Inflammatory macrophage treated with lipopolysaccharide for 4 hours (primary cell): ENCODE measurements around the gene EDN3.

Experiments used
- DNase-seq: peaks from one replicate; pipeline ENCODE4 v3.0.0-alpha.2; 2020

The EDN3 gene

GRCh38 chr20:59300333-59301081 lies at the start of gene EDN3:
TSS of gene EDN3 (plus strand) at chr20:59300611. CDS start at chr20:59300813, 202 bp downstream.
- no peak for DNase-seq

DNA sequence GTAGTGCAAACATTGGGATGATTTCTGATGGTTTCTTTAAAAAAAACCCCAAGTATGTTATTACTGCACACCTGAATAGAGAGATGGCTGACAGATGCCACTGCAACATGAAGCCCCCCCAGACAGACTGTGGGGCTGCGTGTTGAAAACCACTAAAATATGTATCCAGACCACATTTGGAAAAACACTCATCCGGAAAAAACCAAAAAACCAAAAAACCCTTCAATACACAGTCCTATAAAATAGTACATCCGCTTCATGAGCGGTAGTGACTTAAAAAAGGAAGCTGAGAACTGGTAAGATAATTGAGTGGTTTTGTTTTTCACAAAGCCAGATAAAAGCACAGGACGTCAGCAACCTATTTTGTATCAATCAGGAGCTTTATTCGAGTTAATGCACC lies 47.1 kb upstream of the EDN3 start:
- no peak for DNase-seq

- DNase-seq = no peak
Measured at GRCh38 chr20:59253779-59254319, 46.6 kb upstream of the EDN3 start.

DNA sequence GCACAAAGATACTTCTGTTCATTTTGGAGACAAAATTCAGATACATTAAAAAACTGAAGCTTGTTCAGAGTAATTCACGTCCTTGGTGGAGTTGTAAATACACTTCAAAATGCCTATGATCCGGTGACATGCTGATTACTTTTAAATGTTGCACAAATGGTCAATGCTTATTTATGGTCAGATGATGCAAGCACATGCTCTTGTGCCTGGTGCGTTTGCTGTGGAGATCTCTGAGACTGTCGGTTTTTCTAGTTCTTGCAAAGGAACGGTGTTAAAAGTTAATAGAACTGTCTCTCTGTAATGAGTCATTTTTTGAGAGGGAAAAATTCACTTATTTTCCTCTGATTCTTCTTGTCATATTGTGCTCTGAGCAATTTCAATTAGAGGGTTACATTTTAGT lies 45.2 kb upstream of the EDN3 start:
- DNase-seq = no peak

DNA sequence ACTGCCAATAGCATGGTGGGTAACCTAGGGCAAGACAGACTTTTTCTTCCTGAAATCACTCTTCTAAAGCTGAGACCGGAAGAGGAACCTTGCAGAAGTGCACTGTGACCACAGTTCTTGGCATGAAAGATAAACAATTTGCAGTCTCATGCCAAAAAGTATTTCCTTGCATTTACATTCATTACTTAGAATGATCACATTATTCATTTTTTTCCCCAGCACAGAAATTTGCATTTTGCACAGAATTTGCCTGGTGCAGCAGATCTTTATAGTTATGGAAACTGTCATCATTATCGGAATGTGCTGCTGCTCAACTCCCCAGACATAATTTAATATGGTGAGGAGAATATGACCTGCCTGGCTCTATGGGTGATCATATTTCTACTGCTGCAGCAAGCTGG lies 42.2 kb upstream of the EDN3 start:
- peak; percentile 40 for DNase-seq

DNA sequence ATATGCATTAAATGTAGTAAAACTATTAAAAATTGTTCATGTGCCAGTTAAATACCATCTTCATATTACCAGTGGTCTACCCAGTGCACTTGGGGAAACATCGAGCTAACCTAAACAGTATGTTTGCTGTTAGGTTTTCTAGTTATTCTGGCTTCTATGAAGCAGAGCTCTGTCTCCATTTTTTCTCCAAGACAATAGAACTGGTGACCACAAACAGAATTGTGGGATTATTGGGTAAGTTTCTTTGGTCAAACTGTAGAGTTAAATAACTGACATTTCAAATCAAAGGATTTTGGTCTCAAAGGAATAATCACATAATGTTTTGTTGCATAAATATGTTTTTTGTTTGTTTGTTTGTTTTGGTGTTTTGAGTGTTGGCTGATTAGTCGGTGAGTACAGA lies 40.5 kb upstream of the EDN3 start:
- no peak for DNase-seq

- no peak for DNase-seq
Measured at GRCh38 chr20:59265298-59265697, 35.1 kb upstream of the EDN3 start.

- no peak for DNase-seq
Measured at GRCh38 chr20:59268870-59269269, 31.5 kb upstream of the EDN3 start.

GRCh38 chr20:59269411-59270025 lies 30.9 kb upstream of the EDN3 start:
- no peak for DNase-seq

- no peak for DNase-seq
Measured at GRCh38 chr20:59270380-59270779, 30.0 kb upstream of the EDN3 start.

- no peak for DNase-seq
Measured at GRCh38 chr20:59273739-59274357, 26.6 kb upstream of the EDN3 start.

DNA sequence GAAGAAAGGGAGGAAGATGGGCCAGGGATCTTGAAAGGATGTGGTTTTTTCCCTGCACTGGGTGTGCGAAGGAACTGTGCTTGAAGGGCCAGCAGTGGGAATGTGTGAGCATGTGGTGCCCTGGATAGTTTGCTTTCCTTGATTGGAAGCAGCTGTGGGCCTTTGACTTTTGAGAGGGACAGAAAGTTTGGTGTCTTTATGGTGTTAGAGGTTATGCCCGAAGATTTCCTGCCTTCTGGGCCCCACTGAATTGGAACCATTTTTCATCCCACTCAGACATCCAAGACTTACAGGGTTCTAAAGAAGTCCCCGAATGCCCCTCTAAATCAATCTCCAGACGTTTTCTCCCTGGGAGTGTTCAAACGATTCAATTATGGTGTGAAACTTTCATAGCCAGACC lies 23.5 kb upstream of the EDN3 start:
- no peak for DNase-seq

DNA sequence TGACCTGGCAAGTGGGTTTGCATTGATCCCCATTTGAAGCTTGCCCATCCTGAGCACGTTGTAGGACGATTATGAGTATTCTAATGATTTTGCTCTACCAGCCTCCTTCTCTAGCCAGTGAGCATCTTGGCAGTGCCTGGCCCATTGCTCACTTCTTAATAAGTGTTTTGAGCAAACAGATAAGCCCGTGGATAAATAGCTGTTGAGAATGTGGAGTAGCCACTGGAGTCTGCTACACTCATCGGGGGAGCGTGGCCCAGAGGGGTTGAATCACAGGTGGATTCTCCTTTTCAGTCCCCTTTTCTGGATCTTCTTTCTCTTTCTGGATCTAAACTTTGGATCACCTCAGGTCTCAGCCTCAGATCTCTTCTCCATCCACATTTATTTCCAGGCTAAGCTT lies 15.9 kb upstream of the EDN3 start:
- no peak for DNase-seq

DNA sequence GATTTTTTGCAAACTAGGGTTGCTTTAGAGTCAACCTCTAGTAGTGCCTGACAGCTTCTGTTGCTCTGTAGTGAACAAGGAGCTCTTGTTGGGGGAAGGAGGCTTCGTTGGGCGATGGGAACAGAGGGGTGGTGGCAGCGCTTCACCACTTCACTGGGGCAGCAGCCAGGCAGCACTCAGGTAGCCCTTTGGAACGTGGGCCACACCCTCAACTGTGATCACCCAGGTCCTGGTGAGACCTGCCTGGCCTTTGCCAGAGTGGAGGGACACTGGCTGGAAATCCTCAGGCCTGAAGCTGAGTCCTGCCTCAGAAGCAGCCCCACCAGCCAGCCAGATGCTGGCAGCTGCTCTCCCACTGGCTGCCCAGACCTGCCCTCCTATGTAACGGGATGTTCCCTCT lies 10.4 kb upstream of the EDN3 start:
- DNase-seq = no peak

DNA sequence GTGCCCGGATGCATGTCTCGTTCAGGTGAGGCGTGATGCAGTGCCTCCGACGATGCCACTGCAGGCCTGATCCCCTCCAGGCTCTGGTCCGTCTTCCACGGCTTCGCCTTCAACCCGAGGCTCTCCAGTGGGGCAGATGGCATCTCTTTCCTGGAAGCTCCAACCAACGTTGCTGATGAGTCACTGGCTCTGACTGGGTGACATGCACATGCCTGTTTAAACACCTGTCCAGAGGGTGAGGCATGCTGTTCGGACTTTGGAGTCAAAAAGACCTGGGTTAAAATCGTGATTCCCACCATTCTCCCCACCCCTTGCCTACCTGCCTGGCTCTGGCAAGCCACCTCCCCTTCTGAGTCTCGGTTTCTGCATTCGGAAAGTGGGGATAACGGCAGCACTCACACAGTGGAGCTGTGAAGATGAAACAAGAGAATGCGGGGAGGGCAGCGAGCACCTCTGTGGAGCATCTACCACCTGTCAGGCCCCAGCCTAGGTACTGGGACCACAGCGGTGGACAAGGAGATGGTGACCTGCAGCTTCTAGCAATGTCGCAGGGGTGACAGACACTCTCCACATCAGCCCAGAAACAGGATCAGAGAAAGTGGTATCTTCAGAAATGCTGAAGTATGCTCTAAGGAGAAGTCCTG lies 8.5 kb upstream of the EDN3 start:
- DNase-seq = no peak

- DNase-seq = no peak
Measured at GRCh38 chr20:59295531-59295930, 4.9 kb upstream of the EDN3 start.

DNA sequence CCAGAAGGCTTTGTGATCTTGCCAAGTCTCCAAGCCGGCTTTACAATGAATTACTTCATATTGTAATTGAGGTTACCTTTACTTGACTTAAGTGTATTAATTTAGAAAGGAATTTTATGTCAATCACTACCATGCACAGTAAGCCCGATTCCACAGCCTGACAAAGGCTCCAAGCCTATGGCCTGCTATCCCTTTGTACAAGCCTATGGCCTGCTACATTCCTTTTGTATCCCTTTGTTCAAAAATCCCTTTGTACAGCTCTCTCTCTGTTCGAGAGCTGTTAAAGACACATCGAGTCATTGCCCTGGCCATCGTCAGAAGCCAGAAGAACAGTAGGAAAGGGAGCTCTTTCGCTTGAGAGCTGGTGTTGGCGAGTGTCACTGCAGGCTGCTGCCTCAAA lies 2.7 kb upstream of the EDN3 start:
- no peak for DNase-seq

- no peak for DNase-seq
Measured at GRCh38 chr20:59299945-59300332, 472 bp upstream of the EDN3 start.

DNA sequence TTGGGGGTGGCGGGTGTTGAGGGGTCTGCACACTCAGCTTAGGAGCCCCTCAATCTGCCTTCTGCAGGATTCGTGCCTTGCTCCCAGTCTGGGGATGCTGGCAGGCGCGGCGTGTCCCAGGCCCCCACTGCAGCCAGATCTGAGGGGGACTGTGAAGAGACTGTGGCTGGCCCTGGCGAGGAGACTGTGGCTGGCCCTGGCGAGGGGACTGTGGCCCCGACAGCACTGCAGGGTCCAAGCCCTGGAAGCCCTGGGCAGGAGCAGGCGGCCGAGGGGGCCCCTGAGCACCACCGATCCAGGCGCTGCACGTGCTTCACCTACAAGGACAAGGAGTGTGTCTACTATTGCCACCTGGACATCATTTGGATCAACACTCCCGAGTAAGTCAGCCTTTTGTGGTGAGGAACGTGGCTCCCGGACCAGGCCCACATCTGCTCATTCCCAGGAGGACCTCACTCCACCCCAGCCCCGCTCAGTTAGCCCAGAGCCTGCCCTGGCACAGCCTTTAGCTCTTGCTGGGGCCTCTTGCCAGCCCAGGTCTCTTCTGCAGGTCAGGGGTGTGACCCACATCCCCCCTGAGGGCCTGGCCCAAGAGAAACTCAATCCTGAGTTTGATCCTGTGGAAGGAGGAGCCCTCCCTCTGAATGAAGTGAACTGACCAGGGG lies 1.1 kb downstream of the EDN3 start:
- no peak for DNase-seq

DNA sequence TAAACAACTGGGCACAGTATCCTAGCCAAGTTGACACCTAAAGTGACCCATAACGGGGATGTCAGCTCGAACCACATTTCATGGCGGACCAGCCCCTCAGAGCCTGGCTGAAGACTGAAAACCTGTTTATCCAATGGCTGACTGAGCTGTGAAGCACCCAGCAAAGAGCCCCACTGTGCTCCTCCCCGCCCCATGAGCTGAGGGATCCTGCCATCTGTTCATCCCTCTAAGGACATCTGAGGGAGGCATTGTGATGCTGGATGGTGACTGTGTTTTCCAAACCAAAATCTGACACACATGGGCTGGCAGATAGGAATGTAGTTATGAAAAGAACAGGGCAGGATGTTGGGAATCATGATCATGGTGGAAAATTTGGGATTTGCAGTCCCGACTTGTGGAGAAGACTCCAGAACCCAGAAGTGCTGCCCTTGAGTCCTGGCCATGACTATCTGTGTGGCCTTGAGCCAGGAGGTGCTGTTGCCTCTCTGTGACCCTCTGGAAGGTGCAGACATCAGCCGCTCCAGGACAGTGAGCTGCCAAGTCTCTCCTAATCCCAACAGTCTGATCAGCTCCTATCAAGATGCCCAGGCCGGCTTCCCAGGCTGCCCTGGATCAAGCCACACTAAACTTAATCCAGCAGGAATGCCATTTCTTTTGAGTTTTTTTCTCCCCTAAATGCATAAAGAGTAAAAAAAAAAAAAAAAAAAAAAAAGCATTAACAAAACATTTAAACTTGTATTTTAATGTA lies 5.7 kb downstream of the EDN3 start:
- DNase-seq = no peak

DNA sequence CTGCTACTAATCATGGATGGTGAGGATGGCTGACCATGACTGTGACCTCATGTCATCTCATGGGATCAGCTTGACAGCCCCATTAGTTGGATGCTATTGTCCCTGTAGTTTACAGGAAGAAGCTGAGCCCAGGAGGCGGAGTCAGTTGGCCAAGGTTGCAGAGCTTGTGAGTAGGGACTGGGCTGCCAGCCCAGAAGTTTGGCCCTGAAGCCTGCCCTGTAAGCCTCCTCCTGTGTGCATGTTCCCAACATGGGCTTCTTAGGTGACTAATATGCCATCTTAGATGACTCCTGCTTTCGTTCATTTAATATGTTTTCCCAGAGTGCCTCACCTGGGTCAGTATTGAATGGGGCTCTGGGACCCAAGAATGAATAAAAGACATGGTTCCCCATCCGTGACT lies 6.9 kb downstream of the EDN3 start:
- no peak for DNase-seq

GRCh38 chr20:59308493-59309201 lies 8.2 kb downstream of the EDN3 start:
- DNase-seq = no peak
